ENCODE measurements around the gene TRAK2. TPM values are rescaled to one million over a fixed set of nuclear protein-coding genes. Genes with fewer than 3 reads are reported as not detected.

TRAK2 gene
- total and polyA plus RNA-seq, 2 of the 8 experiments (the other 6 are each of a cell fraction or from before 2014, with no cell fraction given), result 4.5 to 15.7 TPM

DNA sequence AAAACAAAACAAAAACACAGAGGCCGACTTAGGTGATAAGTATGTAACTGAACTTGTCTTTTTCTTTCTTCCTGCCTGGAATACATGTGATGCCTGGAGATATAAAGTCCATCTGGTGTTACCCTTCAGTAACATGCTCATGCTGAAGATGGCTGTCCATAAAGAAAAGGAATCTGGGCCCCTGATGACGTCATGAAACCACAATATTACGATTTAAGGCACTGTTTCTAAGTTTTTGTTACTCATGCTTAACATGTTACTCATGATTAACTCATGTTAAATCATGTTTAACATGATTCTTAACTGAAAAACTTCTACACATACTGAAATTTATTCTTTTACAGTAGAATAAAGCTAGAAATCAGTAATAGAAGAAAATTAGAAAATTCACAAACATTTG lies 49.3 kb upstream of the TRAK2 start (continued):
- TF ChIP-seq CHD7 (IDR thresholded peaks at IDR 0.05; ENCODE audit: insufficient replicate concordance, low read length) (no peak), POU5F1 (IDR thresholded peaks at IDR 0.05; ENCODE audit: low read depth, low read length) (no peak), JUN (IDR thresholded peaks at IDR 0.05; ENCODE audit: low read depth, low read length) (no peak), KDM4A (IDR thresholded peaks at IDR 0.05; ENCODE audit: low read depth, low read length, severe bottlenecking) (no peak), SP2 (IDR thresholded peaks at IDR 0.05; ENCODE audit: low read length) (no peak), TAF1 (IDR thresholded peaks at IDR 0.05; ENCODE audit: low read depth, low read length) (no peak), NRF1 (IDR thresholded peaks at IDR 0.05; ENCODE audit: low read depth, low read length) (no peak)

All from H1 (cell line).